Right atrium auricular region (tissue), 2 donors: ENCODE measurements around the gene DLG4. TPM values are rescaled to one million over a fixed set of nuclear protein-coding genes. Genes with fewer than 3 reads are reported as not detected.

Source experiments
- DNase-seq: peaks from one replicate; pipeline ENCODE4 v3.0.0-alpha.2; 2019; ENCODE audit warnings: low spot score
- H3K27ac ChIP-seq, 2 donors: fragments of 200-600 bp; sonication (generic); 1 replicate in 1 of 2; 2 replicates in 1 of 2; pipeline ENCODE4 v1.5.1; 2016 to 2019
- H3K27me3 ChIP-seq, 2 donors: fragments of 200-600 bp; sonication (generic); one replicate each; pipeline versions ENCODE4 v1.5.1 to v1.6.0; 2017 to 2019
- H3K36me3 ChIP-seq: fragments of 200-600 bp; sonication (generic); one replicate; pipeline ENCODE4 v1.5.1; 2016
- H3K4me1 ChIP-seq, 2 donors: fragments of 200-600 bp; sonication (generic); one replicate each; pipeline versions ENCODE4 v1.5.1 to v1.6.0; 2017 to 2019
- H3K4me3 ChIP-seq, 2 donors: fragments of 200-600 bp; sonication (generic); 1 replicate in 1 of 2; 2 replicates in 1 of 2; pipeline ENCODE4 v1.5.1; 2017 to 2019; ENCODE audit warnings: mild to moderate bottlenecking in 1 of 2, moderate library complexity in 1 of 2
- H3K9me3 ChIP-seq, 2 donors: fragments of 200-600 bp; sonication (generic); one replicate each; pipeline ENCODE4 v1.5.1; 2019
- CTCF ChIP-seq, 2 donors: fragments of 200-600 bp; sonication (generic); IDR thresholded peaks; one replicate each; pipeline ENCODE4 v1.5.1; 2019; ENCODE audit warnings: antibody characterized with exemption in 2 of 2
- microRNA counts, 2 donors: library from miRNA; unstranded; fragments of <30 nt; microRNA quantifications; one replicate each; lab custom pipeline; 2016 to 2017
- microRNA-seq, 2 donors: library from miRNA; unstranded; fragments of <30 nt; microRNA quantifications; one replicate each; pipeline ENCODE4, GENCODE V29; 2016 to 2017; ENCODE audit warnings: borderline number of aligned reads in 2 of 2, borderline replicate concordance in 1 of 2
- total RNA-seq, 2 donors: library from RNA; depleted of rRNA; stranded (reverse); fragments of >200 nt; gene quantifications; one replicate each; pipeline ENCODE4 v1.1.0, GENCODE V29; 2016

Gene DLG4
- total RNA-seq, 2 donors from 2014 or later: 15.1 to 33.4 TPM

- no peak for TF ChIP-seq CTCF (IDR thresholded peaks at IDR 0.05)
- no peaks in the 10 kb centered on the region for H3K27me3 ChIP-seq
- no peak for DNase-seq
- H3K9me3 ChIP-seq: no peaks in the 10 kb centered on the region
- H3K27ac ChIP-seq: no peak overlapping the region
- H3K4me3 ChIP-seq: no peak overlapping the region
- no peaks in the 10 kb centered on the region for H3K4me1 ChIP-seq
- H3K36me3 ChIP-seq: no peaks in the 10 kb centered on the region
Measured at GRCh38 chr17:7141824-7142223, 77.8 kb downstream of the DLG4 start.

DNA sequence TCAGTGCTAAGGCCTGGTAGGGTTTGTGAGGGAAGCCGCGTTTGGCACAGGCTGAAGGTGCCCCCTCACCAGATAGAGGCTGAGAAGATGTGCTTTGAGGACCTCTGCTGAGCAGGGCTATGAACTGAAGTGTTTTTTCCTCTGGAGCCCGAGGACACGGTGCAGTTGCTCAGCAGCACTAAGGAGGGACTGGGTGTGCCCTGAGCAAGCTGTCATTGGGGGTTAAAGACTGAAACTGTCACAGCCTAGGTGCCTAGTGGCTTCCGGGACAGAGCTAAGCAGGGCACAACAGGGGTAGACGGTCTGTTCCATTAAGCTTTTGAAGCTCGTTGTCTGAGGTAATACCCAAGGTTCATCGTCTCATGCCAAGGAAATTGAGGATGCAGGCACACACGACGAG is 80.2 kb downstream of the DLG4 start:
- Histone ChIP-seq H3K9me3 (no peaks in the 10 kb centered on the region), H3K4me1 (no peaks in the 10 kb centered on the region), H3K4me3 (no peak overlapping the region), H3K27ac (no peak overlapping the region), H3K27me3 (no peaks in the 10 kb centered on the region), H3K36me3 (no peaks in the 10 kb centered on the region)
- TF ChIP-seq CTCF (IDR thresholded peaks at IDR 0.05): no peak
- no peak for DNase-seq

DNA sequence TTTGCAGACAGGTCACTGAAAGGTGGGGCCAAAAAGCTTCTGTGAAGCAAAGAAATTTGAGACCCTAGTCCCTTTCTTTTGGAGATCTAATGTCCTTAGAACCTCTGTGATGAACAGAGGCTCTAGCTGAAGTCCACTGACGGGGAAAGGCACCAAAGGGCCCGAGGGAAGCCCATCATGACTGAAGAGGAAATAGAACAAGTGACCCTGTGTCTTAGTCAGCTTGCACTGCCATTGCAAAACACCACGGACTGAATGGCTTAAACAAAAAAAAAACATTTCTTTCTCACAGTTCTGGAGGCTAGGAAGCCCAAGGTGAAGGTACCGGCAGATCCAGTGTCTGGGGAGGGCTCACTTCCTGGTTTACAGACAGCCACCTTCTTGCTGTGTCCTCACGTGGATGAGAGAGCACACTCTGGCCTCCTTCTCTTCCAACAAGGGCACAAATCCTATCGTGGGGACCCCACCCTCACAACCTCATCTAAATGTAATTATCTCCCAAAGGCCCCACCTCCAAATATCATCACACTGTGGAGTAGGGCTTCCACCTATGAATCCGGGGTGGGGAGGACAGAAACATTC is 80.7 kb downstream of the DLG4 start:
- H3K9me3 ChIP-seq: no peaks in the 10 kb centered on the region
- H3K27me3 ChIP-seq: no peaks in the 10 kb centered on the region
- H3K36me3 ChIP-seq: no peaks in the 10 kb centered on the region
- no peak for DNase-seq
- no peaks in the 10 kb centered on the region for H3K4me1 ChIP-seq
- H3K27ac ChIP-seq: no peak overlapping the region
- no peak for TF ChIP-seq CTCF (IDR thresholded peaks at IDR 0.05)
- H3K4me3 ChIP-seq: no peak overlapping the region

GRCh38 chr17:7137171-7137943 is 82.3 kb downstream of the DLG4 start:
- Histone ChIP-seq H3K27me3 (no peaks in the 10 kb centered on the region), H3K4me3 (no peak overlapping the region), H3K4me1 (peaks cover 0 to 7% of the 10 kb centered on the region in 2 donors), H3K36me3 (no peaks in the 10 kb centered on the region), H3K9me3 (no peaks in the 10 kb centered on the region), H3K27ac (no peak overlapping the region)
- TF ChIP-seq CTCF (IDR thresholded peaks at IDR 0.05): no peak
- DNase-seq: no peak

MicroRNA genes within 50 kb of the gene (microRNA counts, 767-probe panel; counts per million panel counts)
- microRNA hsa-miR-324-3p (lab: Ali Mortazavi, UCI): 0 to 31.0 counts per million in 2 donors
- 2,511 to 5,314 counts per million in 2 donors for microRNA hsa-miR-324-5p (lab: Ali Mortazavi, UCI)

Small RNA genes within 50 kb of the gene (microRNA-seq; reads per million reads assigned to microRNA genes)
- gene MIR324: 975 to 1,279 reads per million in 2 donors

Other genes with a start within 250 kb of the DLG4 start
- gene ALOX12, start 223.8 kb downstream of the DLG4 start, total RNA-seq: under 1 TPM in 1 of 2 donors, not detected in 1; 0.47 TPM
- gene RNASEK, start 207.2 kb downstream of the DLG4 start, total RNA-seq: 100 to 1,000 TPM; 231 to 334 TPM
- 1 to 10 TPM; 6.1 to 9.2 TPM for gene BCL6B, start 196.8 kb downstream of the DLG4 start, total RNA-seq
- gene SLC16A13, start 183.8 kb downstream of the DLG4 start, total RNA-seq: under 1 TPM; 0.70 to 0.71 TPM
- 1 to 10 TPM; 1.9 to 3.4 TPM for gene SLC16A11, start 175.7 kb downstream of the DLG4 start, total RNA-seq
- 1 to 10 TPM; 1.4 to 3.6 TPM for gene CLEC10A, start 139.6 kb downstream of the DLG4 start, total RNA-seq
- under 1 TPM in 1 of 2 donors, not detected in 1; 0.33 TPM for gene ASGR2, start 105.0 kb downstream of the DLG4 start, total RNA-seq
- 1 to 10 TPM in 1 of 2 donors, not detected in 1; 1.6 TPM for gene ASGR1, start 40.5 kb downstream of the DLG4 start, total RNA-seq
- gene ACADVL, start 102 bp upstream of the DLG4 start, total RNA-seq: 100 to 1,000 TPM; 695 to 758 TPM
- 10 to 100 TPM; 18.1 to 19.9 TPM for gene DVL2, start 14.7 kb upstream of the DLG4 start, total RNA-seq
- 10 to 100 TPM in 1 of 2 donors, 1 to 10 TPM in 1; 10.0 to 22.4 TPM for gene PHF23, start 19.6 kb upstream of the DLG4 start, total RNA-seq
- gene GABARAP, start 22.6 kb upstream of the DLG4 start, total RNA-seq: 100 to 1,000 TPM; 226 to 469 TPM
- 10 to 100 TPM; 55.0 to 77.2 TPM for gene CTDNEP1, start 31.9 kb upstream of the DLG4 start, total RNA-seq
- 10 to 100 TPM; 28.1 to 70.7 TPM for gene ELP5, start 32.4 kb upstream of the DLG4 start, total RNA-seq
- 1 to 10 TPM in 1 of 2 donors, not detected in 1; 2.3 TPM for gene CLDN7, start 42.6 kb upstream of the DLG4 start, total RNA-seq
- gene SLC2A4, start 61.9 kb upstream of the DLG4 start, total RNA-seq: 100 to 1,000 TPM in 1 of 2 donors, 10 to 100 TPM in 1; 70.3 to 151 TPM
- gene YBX2, start 74.8 kb upstream of the DLG4 start, total RNA-seq: 1 to 10 TPM; 2.9 to 3.0 TPM
- gene EIF5A, start 87.8 kb upstream of the DLG4 start, total RNA-seq: 100 to 1,000 TPM; 131 to 164 TPM
- 10 to 100 TPM; 80.4 to 97.0 TPM for gene GPS2, start 95.5 kb upstream of the DLG4 start, total RNA-seq
- 10 to 100 TPM in 1 of 2 donors, 1 to 10 TPM in 1; 9.5 to 12.8 TPM for gene NEURL4, start 109.5 kb upstream of the DLG4 start, total RNA-seq
- 1 to 10 TPM; 5.1 to 6.7 TPM for gene ACAP1, start 116.7 kb upstream of the DLG4 start, total RNA-seq
- 1 to 10 TPM; 4.2 to 6.9 TPM for gene KCTD11, start 132.3 kb upstream of the DLG4 start, total RNA-seq
- gene TMEM95, start 135.3 kb upstream of the DLG4 start, total RNA-seq: not detected
- gene TNK1, start 161.3 kb upstream of the DLG4 start, total RNA-seq: 1 to 10 TPM; 4.1 to 4.8 TPM
- gene PLSCR3, start 174.7 kb upstream of the DLG4 start, total RNA-seq: 10 to 100 TPM; 17.2 to 21.6 TPM
- gene TMEM256, start 184.3 kb upstream of the DLG4 start, total RNA-seq: 10 to 100 TPM; 43.4 to 64.8 TPM
- gene NLGN2, start 188.0 kb upstream of the DLG4 start, total RNA-seq: 10 to 100 TPM in 1 of 2 donors, 1 to 10 TPM in 1; 6.3 to 12.2 TPM
- not detected for gene SPEM1, start 200.5 kb upstream of the DLG4 start, total RNA-seq
- not detected for gene SPEM2, start 205.8 kb upstream of the DLG4 start, total RNA-seq
- gene SPEM3, start 209.0 kb upstream of the DLG4 start, total RNA-seq: not detected
- gene TMEM102, start 215.6 kb upstream of the DLG4 start, total RNA-seq: 1 to 10 TPM; 3.7 to 5.6 TPM
- gene FGF11, start 219.7 kb upstream of the DLG4 start, total RNA-seq: 10 to 100 TPM; 18.6 to 20.9 TPM
- gene CHRNB1, start 225.2 kb upstream of the DLG4 start, total RNA-seq: 10 to 100 TPM; 15.8 to 19.0 TPM